NCI-H1417 treated with DMSO at 0.1 percent for 48 hours (cell line): ENCODE results near the gene CD82.

Source experiments
- DNase-seq: peaks from one replicate; lab custom pipeline; 2025; lab: John Stamatoyannopoulos, UW

Gene CD82

GRCh38 chr11:44602891-44603310 lies 37.4 kb downstream of the CD82 start:
- no peak for DNase-seq

DNA sequence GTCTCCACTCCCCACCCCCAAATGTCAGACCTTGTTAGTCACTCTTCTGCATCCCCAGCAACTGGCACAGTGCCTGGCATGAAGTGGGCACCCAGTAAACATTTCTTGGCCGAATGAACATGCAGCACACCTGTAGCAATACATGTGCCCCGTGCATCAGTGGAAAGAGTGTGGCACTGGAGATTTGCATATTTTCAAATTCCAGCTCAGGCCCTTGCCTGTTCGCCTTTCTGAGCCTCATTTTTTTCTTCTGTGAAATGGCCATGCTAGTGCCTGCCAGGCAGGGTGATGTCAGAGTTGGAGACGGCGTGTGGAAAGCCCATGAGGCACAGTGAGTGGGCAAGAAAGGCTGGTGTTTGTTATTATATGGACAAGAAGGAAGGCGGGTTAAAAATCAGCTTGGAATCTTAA lies 38.7 kb downstream of the CD82 start:
- DNase-seq = no peak

DNA sequence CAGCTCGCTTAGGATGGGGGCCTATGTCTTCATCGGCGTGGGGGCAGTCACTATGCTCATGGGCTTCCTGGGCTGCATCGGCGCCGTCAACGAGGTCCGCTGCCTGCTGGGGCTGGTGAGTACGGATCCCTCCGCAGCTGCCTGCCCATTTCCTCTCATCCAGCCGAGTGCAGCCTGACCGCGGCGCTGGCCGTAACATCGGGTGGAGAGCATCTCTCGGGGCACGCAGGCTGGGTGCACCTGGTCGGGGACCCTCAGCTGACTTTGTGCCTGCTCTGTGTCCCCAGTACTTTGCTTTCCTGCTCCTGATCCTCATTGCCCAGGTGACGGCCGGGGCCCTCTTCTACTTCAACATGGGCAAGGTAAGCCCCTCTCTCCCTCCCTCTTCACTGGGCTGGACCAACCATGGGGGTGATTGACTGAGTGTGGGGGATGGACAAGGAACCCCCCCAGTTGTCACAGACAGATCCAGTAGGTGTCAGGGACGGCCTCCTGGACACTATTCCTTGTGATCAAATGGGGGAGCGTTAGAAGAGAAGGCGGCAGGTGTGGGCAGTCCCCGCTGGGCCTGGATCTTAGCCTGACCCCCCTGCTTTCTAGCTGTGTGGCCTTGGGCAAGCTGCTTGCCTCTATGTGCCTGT lies 39.7 kb downstream of the CD82 start:
- DNase-seq = no peak

- no peak for DNase-seq
Observed at GRCh38 chr11:44605965-44606364, 40.5 kb downstream of the CD82 start.

- no peak for DNase-seq
Observed at GRCh38 chr11:44606472-44606871, 41.0 kb downstream of the CD82 start.

- DNase-seq = no peak
Observed at GRCh38 chr11:44607319-44607962, 42.0 kb downstream of the CD82 start.

DNA sequence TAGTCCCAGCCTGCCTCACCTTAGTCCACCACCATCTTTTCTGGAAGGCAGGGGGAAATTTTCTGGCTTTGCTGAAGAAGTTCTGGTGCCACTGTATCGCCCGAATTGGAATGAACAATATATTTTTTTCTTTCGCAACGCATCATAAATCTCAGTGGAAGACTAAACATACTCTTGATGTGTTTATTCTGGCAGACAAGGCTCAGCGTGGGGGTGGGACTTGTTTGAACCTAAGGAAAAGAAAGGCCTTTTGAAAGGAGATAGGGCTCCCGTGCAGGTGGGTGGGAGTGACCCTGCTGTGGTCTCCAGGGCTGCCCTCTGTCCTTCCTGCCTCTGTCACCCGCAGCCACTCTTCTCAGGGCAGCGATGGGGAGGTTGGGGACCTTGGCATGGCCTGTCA lies 42.5 kb downstream of the CD82 start:
- DNase-seq = no peak

DNA sequence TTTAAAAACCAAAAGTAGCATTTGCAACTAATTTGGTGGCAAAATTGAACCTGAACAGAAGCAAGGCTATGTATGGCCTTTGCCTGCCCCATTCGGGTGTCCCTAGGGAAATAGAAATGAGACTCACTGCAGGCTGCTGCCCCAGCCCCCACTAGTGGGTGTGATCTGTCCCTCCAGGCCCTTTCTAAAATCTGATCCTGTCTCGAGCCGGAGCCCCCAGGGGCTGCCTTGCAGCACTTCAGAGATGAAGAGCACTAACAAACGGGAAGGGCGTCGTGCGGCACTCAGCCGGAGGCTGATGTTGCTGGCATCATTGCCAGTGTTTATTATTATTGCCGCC lies 43.2 kb downstream of the CD82 start:
- DNase-seq = no peak

GRCh38 chr11:44608991-44609782 lies 43.7 kb downstream of the CD82 start:
- DNase-seq = no peak

GRCh38 chr11:44609783-44610155 lies 44.3 kb downstream of the CD82 start:
- no peak for DNase-seq

GRCh38 chr11:44610186-44610955 lies 44.9 kb downstream of the CD82 start:
- no peak for DNase-seq

DNA sequence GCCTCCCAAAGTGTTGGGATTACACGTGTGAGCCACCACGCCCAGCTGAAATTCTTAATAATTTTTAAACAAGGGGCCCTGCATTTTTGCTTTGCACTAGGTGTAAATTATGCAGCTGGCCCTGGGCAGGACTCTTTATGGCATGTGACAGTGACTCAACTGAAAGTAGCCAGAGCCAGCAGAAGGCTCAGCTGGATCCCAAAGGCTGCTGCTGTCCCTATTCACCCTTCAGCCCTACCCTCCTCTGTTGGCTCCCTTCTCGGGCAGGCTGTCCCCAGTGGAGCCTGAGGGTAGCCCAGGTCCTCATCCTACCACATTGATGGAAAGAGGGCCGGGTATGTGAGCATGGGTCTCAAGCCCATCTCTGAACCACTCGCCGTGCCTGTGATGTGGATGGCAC lies 45.6 kb downstream of the CD82 start:
- DNase-seq = no peak

- no peak for DNase-seq
Observed at GRCh38 chr11:44611687-44612434, 46.4 kb downstream of the CD82 start.

DNA sequence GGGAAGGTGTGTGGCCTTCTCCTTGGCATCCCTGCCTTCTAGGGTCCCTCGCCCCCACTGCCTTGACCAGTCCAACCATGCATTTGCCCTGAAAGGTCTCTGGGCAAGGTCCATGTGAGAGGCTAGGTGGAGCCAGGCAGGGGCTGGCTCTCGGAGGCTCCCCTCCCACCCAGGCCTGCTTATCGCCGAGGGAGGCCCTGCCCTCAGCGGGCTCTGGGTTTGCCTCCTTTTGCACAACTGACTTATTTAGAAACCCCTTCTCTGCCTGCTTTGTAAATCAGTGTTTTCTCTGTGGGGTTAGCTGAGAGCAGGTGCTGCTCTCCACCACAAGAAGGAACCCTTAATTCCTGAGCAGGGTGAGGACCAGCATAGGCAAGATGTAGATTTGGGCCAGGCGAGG lies 47.7 kb downstream of the CD82 start:
- no peak for DNase-seq

DNA sequence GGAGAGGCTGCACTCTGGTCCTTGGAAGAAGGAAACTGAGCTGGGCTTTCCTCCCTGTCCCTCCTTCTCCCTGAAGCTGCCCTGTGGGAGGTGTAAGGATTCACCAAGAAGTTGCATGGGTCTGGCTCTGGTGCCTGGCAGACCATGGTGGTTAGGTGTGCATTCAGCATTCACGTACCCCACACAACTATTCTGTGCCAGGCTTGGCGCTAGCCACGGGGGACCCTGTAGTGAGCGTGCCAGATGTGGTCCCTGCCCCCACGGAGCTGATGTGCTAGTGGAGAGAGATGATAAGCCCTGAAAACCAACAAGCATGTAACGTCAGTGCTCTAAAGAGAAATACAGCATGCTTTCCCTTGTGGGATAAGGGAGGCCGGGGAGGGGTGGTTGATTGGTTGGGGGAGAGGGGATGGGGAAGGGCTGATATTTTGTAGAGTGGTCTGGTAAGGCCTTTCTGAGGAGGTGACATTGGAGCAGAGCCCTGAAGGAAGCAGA lies 48.9 kb downstream of the CD82 start:
- DNase-seq = no peak

DNA sequence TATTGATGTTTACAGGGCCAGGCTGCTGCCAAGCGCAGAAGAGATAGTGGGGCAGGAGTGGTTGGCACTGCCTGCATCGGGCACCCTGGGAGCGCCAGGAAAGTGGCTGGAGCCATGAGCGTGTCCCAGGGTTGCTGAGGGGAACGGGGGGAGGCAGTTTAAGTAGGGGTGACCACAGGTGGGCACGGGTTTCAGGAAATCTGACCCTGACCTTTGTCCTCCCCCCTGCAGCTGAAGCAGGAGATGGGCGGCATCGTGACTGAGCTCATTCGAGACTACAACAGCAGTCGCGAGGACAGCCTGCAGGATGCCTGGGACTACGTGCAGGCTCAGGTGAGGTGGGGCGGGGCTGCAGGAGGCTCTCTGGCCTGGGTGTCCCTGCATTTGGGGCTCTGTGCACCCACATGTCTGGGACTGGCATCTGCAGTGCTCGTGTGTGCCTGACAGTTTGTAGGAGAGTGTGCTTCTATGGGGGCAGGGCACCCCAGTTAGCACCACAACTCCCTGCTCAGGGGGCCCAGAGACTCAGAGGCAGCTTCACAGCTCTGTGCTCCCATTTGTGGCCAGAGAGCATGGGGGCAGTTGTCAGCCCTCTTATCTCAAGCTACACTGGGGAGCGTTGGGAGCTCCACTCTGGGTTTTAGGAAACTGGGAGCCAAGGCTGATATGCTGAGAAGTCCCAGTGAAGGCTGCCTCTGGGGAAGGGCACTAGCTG lies 49.7 kb downstream of the CD82 start:
- no peak for DNase-seq

GRCh38 chr11:44615913-44616791 lies 50.7 kb downstream of the CD82 start:
- DNase-seq = no peak

DNA sequence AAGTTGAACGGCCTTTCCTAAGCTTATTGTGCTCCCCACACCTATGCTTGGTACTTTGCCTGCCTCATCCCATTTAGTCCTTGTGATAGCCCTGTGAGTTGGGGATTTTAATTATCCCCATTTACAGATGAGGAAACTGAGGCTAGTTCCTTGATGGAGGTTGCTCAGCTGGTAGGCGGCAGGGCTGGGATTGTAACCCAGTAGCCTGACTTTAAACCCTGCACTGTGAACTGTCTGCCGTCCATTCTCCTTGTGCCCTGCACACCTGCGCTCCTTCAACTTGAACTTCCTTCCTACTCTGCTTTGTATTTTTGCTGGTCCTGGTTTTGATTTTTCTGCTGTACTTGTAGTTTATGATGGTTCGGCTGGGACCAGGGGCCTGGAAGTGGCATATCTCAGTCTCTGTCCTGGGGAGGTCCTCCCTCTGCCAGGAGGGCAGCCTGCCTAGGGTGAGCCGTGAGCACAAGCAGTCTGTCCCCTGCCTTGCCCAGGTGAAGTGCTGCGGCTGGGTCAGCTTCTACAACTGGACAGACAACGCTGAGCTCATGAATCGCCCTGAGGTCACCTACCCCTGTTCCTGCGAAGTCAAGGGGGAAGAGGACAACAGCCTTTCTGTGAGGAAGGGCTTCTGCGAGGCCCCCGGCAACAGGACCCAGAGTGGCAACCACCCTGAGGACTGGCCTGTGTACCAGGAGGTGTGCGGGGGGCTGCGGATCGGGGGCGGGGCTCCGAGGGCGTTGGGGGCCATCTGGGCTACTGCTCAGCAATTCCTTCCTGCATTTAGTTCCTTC lies 52.4 kb downstream of the CD82 start:
- DNase-seq = no peak
